ENCODE results near the gene CARD6. TPM values are rescaled to one million over a fixed set of nuclear protein-coding genes. Genes with fewer than 3 reads are reported as not detected.

CARD6 gene
- total and polyA plus RNA-seq, 2 of the 8 experiments (the other 6 are each of a cell fraction or from before 2014, with no cell fraction given), result 0.41 to 0.50 TPM

DNA sequence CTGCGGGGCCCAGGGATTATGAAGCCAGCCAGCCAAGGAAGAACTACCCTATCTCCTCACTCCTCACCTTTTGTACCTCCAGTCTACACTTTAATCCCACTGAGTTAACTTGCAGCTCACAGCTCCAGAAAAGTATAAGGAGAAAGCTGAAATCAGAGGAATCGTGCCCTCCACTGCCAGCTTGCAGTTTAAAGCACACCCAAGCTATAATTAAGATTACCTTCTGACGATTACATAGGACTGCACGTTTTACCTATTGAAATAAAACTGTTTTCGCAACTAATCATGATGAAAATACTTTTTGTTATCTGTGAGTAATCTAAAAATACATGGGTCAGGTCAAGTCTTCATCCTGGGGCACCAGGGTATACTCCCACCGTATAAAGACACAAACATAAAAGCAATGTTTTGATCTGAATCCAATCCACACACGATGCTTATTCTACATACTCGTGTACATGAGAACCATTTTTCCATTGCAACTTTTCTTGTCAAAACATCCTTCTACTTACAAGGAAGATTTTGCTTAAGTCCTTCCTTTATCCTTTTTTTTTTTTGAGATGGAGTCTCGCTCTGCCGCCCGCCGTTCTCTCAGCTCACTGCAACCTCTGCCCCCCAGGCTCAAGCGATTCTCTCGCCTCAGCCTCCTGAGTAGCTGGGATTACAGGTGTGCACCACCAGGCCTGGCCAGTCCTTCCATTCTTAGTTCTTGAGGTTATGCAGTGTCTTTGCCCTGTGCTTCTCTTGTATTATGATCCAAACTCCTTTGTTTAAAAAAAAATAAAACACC is 13.8 kb upstream of the CARD6 start:
- no peak overlapping the region for H3K4me3 ChIP-seq (ENCODE audit: extremely low read depth in 1 of 4, insufficient read depth in 2 of 4, low read depth in 3 of 4, low read length in 4 of 4)

More for the DNA sequence above, 13.8 kb upstream of the CARD6 start:
- Histone ChIP-seq H2BK120ac (replicated peaks; ENCODE audit: low read depth, low read length) (no peak overlapping the region), H3K23me2 (ENCODE audit: low read depth, low read length) (no peaks in the 10 kb centered on the region), H3K9ac (replicated peaks in 1 of 4; ENCODE audit: extremely low read depth in 1 of 4, low read depth in 3 of 4, low read length in 3 of 4) (peak overlapping the region in 1 of 4 experiments; percentile 10; a peak in 1 of 7 replicates), H3K56ac (replicated peaks; ENCODE audit: insufficient read length, low read depth, low read length) (no peak overlapping the region), H3K18ac (ENCODE audit: extremely low read depth, low read length) (no peak overlapping the region), H3K4ac (replicated peaks; ENCODE audit: insufficient read length, low read depth, low read length) (no peak overlapping the region), H2BK15ac (ENCODE audit: low read length) (no peak overlapping the region), H3K4me1 (replicated peaks in 1 of 4; ENCODE audit: control insufficient read depth in 3 of 4, insufficient read depth in 4 of 4, low read length in 3 of 4) (no peaks in the 10 kb centered on the region; a peak in 1 of 7 replicates), H3K14ac (ENCODE audit: insufficient read length) (no peak overlapping the region), H3K27ac (ENCODE audit: low read depth, low read length) (no peak overlapping the region), H2AFZ (ENCODE audit: low read length) (no peak overlapping the region), H3K36me3 (ENCODE audit: control insufficient read depth in 2 of 4, insufficient read depth in 4 of 4, low read length in 3 of 4) (peaks cover 36 to 67% (median 58%) of the 10 kb centered on the region in 4 experiments), H2BK20ac (ENCODE audit: low read length) (no peak overlapping the region), H3K79me1 (ENCODE audit: low read depth, low read length) (no peaks in the 10 kb centered on the region), H3K4me2 (ENCODE audit: insufficient read depth in 1 of 2, low read depth in 2 of 2, low read length in 2 of 2) (no peak overlapping the region), H4K91ac (replicated peaks; ENCODE audit: insufficient read length, low read length) (no peak overlapping the region), H4K8ac (ENCODE audit: extremely low read depth, insufficient read depth, low read length) (no peak overlapping the region), H3K9me3 (ENCODE audit: insufficient read depth in 2 of 2, low read depth in 1 of 2, low read length in 1 of 2) (no peaks in the 10 kb centered on the region), H2BK5ac (ENCODE audit: low read depth, low read length) (no peak overlapping the region), H2AK5ac (ENCODE audit: low read depth, low read length) (no peak overlapping the region), H4K5ac (ENCODE audit: insufficient read length, low read depth, low read length) (no peak overlapping the region), H2BK12ac (ENCODE audit: low read depth, low read length) (no peak overlapping the region), H3K23ac (ENCODE audit: insufficient read length) (no peak overlapping the region), H4K20me1 (replicated peaks in 1 of 2; ENCODE audit: control insufficient read depth in 1 of 2, insufficient read depth in 2 of 2, low read length in 2 of 2) (peaks cover 2 to 22% of the 10 kb centered on the region in 2 experiments), H3K27me3 (replicated peaks in 1 of 4; ENCODE audit: control insufficient read depth in 3 of 4, extremely low read depth in 1 of 4, insufficient read depth in 3 of 4, low read length in 3 of 4) (no peaks in the 10 kb centered on the region), H3K79me2 (ENCODE audit: control insufficient read depth in 1 of 2, insufficient read depth in 2 of 2, low read length in 2 of 2) (peaks cover 0 to 20% of the 10 kb centered on the region in 2 experiments; a peak in 2 of 4 replicates)
- FAIRE-seq, result no peak
- TF ChIP-seq CBX5 (IDR thresholded peaks at IDR 0.05; ENCODE audit: low read depth, low read length) (no peak), POLR2AphosphoS5 (IDR thresholded peaks at IDR 0.05; ENCODE audit: low read depth, low read length) (peak; percentile 70), POLR2A (IDR thresholded peaks at IDR 0.05; ENCODE audit: control extremely low read depth in 1 of 2, low read depth in 2 of 2, low read length in 2 of 2) (peak in 1 of 2 experiments; percentile 85; a peak in 2 of 3 replicates)
- ChIA-PET POLR2A (ENCODE audit: partially characterized antibody) (interaction anchor here (1.0 to 16.9 kb wide), 14 partner anchors 5 to 85 kb away, joined by 3 to 372 read pairs (median 9); partner anchors contain the start of genes CARD6 and RPL37), CTCF (ENCODE audit: partially characterized antibody) (interaction anchor here (0.6 to 1.5 kb wide), 3 partner anchors 37 to 110 kb away, joined by 3 to 4 read pairs (median 3); no protein-coding TSS in a partner anchor)
- 95% methylated on average over 14 of the region's 14 CpGs; no CpG with 5 or more reads in 1 of the 2 experiments for WGBS, 2 experiments (ENCODE audit: extremely low coverage in 1 of 2, insufficient coverage in 1 of 2, insufficient read length in 1 of 2, insufficient replicate concordance in 2 of 2, low coverage in 1 of 2, low lambda C conversion rate in 2 of 2, missing lambda C conversion rate in 1 of 2)
- no peak for DNase-seq (ENCODE audit: low read depth in 1 of 2, low spot score in 2 of 2)

All from H1 (cell line).